ENCODE results near the gene DHRS4.
"Not testable (repeated sequence)": the region's sequence is repeated elsewhere in the genome, so short reads cannot be mapped to it uniquely, and the experiment has no call there.

The DHRS4 gene

DNA sequence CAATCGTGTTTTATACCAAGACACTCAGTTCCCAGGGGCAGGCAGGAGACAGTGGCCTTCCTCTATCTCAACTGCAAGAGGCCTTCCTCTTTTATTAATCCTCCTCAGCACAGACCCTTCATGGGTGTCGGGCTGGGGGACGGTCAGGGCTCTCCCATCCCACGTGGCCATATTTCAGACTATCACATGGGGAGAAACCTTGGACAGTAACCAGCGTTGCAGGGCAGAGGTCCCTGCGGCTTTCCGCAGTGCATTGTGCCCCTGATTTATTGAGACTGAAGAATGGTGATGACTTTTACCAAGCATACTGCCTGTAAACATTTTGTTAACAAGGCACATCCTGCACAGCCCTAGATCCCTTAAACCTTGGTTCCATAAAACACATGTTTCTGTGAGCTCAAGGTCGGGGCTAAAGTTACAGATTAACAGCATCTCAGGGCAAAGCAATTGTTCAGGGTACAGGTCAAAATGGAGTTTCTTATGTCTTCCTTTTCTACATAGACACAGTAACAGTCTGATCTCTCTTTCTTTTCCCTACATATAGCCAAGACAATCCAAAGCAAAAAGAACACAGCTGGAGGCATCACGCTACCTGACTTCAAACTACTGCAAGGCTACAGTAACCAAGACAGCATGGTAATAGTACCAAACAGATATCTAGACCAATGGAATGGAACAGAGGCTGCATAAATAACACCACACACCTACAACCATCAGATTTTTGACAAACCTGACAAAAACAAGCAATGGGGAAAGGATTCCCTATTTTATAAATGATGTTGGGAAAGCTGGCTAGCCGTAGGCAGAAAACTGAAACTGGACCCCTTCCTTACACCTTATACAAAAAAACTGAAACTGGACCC lies 28.6 kb downstream of the DHRS4 start:
- not testable (repeated sequence) for DNase-seq (ENCODE audit: low read depth in 2 of 2, low spot score in 1 of 2)

DNA sequence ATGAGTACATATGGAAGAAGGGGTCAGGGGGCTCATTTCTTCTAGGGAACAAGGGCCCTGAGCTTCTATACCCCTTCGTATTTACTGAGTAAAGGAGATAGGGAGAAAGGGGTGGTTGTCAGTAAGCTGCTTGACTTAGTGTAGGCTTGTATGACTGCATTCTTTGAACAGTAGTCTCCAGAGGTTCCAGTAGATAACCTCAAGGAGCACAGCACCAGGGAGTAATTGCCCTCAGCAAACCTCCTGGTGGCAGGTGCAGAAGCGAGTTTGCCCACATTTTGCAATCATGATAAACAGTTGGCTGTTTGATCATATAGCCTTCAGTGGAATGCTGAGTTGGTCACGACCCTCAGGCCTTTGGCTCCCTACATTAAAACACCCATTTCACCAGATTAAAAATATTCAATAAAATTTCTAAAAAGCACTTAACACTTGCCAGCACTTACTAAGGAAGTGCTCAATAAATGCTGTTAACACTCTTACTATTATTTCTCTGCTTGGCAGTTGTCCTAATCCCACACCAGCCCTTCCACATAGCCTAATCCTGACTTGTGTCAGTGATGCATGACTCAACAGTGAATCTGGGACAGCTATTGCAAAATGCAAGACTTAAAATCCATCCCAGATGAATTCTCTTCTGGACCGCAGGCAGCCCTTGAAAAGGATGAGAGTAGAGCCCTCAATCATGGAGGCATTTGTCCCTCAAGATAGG lies 31.5 kb downstream of the DHRS4 start:
- DNase-seq (ENCODE audit: low read depth in 2 of 2, low spot score in 1 of 2) = no peak

DNA sequence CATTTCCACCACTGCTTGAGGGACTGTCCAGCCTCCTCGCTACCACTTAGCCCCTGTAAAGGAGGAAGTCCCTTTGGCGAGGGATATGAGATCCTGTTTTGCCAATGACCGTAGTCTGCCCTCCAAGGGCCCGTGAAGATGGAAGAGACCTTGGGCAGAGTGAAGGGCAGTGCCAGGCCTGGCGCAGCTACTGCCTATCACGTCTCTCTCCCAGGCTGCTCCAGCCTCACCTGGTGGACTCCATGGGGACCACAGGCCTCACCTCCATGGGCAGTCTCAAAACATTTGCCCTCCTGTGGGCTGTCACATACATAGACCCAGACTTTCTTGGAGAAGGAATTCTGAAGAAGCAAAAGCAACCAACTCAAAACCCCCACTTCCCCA lies 34.6 kb downstream of the DHRS4 start:
- not testable (repeated sequence) for DNase-seq (ENCODE audit: low read depth in 2 of 2, low spot score in 1 of 2)

DNA sequence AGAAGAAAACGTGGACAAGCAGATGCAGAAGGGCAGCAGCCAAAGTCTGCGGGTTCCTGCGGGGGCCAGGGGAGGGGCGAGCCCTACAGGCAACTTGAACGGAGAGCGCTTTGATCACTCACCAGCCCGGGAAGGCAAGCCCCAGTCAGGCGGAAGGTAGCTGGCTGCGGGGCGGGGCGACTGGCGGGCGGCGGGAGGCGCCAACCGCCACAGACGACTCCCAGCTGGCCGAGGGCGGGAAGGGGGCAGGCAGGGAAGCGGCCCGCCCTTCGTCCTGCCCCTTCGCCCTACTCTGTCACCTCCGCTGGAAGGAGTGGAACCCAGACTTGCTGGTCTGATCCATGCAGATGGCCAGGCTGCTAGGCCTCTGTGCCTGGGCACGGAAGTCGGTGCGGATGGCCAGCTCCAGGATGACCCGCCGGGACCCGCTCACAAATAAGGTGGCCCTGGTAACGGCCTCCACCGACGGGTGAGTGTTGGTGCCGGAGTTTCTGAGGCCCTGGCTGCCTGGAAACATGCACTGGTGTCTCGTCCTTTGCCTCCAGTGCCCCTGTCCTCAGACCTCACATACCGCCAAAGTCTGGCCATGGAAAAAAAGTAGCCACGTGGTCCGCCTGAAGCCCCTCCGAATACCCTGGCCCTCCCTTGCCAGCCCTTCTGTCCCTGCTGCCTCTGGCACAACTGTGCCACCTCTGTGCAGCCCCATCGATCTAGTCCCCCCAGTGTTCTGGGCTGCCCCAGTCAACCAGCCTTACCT lies 35.2 kb downstream of the DHRS4 start, which contains the start of gene DHRS4L2:
DHRS4L2 (plus strand) TSS at position 323 of the 757 bp plus-strand sequence; CDS start at position 342, 19 bp downstream.
- DNase-seq (ENCODE audit: low read depth in 2 of 2, low spot score in 1 of 2) = peak; percentile 27 to 51

DNA sequence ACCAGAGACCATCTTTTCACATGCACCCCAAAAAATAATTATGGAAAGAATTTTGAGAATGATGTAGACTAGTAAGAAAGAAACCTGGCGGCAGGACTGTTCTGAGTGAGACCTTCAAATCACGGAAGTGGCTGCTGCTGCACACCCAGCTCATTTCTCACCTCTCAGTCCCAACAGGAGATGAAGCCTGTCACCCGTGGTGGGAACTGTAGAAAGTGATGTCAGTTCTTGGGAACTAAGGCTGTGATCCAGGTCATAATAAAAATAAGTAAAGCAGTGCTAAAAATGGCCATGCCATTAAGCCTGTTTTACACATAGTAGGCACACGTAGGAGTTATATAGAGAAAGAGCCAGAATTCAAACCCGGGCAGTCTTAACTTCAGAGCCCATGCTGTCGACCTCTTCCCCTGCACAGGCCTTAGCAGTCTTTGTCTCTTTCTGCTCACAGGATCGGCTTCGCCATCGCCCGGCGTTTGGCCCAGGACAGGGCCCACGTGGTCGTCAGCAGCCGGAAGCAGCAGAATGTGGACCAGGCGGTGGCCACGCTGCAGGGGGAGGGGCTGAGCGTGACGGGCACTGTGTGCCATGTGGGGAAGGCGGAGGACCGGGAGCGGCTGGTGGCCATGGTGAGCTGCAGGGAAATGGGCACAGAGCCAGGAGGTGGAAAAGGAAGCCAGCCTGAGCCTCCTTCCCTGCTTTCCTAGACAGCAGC lies 36.3 kb downstream of the DHRS4 start:
- not testable (repeated sequence) for DNase-seq (ENCODE audit: low read depth in 2 of 2, low spot score in 1 of 2)

DNA sequence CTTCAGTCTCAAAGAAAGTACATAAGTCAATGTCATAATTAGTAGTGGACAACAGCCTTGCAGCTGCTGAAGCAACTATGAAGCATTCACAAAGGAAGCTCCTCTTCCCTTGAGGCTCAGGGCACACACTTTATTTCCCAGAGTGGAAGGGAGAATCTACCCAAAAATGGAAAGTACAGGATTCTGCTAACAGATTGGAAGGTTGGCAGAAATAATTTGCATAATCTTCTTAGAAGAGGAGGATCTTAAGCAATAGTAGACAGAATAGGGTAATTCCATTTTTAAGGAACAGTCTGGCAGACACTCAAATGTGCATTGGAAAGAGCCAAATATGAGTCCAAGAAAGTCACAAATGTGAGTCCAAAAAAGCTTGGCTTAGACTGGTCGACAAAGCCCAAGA lies 37.4 kb downstream of the DHRS4 start:
- not testable (repeated sequence) for DNase-seq (ENCODE audit: low read depth in 2 of 2, low spot score in 1 of 2)

DNA sequence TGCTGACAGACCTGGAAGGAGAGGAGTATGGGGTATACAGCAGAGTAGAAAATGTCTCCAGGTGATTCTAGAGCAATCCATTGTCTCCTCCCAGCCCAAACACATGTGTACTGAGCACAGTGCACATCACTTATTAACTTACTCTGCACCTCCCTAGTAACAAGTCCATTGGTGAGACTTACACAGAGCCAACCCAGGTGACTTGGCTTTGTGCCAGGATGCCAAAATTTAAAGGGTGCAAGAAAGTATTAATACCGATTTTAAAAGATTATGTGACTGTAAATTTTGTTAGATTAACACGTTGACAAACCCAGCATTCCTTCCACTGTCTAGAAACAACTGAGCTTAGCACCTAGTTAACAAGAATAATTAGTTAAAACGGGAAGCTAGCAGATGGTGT lies 39.5 kb downstream of the DHRS4 start:
- not testable (repeated sequence) for DNase-seq (ENCODE audit: low read depth in 2 of 2, low spot score in 1 of 2)

DNA sequence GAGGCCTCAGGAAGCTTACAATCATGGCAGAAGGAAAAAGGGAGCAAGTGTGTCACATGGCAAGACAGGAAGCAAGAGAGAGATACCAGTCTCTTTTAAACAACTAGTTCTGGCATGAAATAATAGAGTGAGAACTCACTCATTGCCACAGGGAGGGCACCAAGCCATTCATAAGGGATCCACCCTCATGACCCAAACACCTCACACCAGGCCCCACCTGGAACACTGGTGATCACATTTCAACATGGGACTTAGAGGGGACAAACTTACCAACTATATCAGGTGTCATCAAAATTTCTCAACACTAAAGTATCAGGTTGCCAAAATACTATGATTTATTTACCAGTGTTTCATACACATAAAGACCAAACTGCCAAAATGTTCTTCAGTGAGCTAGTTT lies 42.4 kb downstream of the DHRS4 start:
- not testable (repeated sequence) for DNase-seq (ENCODE audit: low read depth in 2 of 2, low spot score in 1 of 2)

DNA sequence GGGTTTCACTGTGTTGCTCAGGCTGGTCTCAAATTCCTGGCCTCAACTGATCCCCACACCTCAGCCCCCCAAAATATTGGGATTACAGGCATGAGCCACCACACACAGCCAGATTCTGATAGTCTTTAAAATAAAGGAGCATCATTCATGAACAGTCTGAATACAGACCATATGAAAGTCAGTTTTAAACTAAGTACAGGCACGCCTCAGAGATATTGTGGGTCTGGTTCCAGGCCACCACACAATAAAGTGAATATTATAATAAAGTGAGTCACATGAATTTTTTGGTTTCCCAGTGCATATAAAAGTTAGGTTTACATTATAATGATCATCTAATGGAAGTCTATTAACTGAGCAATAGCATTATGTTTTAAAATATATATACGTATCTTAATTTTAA lies 43.3 kb downstream of the DHRS4 start:
- DNase-seq (ENCODE audit: low read depth in 2 of 2, low spot score in 1 of 2) = not testable (repeated sequence)

DNA sequence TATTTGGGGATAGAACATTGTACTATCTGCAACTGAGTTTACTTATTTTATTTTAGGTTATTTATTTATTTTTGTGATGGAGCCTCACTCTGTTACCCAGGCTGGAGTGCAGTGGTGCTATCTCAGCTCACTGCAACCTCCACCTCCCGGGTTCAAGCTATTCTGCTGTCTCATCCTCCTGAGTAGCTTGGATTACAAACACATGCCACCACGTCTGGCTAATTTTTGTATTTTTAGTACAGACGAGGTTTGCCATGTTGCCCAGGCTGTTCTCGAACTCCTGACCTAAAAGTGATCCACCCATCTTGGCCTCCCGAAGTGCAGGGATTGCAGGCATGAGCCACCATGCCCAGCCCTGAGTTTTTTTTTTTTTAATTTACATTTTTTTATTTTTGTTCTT lies 46.1 kb downstream of the DHRS4 start:
- DNase-seq (ENCODE audit: low read depth in 2 of 2, low spot score in 1 of 2) = not testable (repeated sequence)

DNA sequence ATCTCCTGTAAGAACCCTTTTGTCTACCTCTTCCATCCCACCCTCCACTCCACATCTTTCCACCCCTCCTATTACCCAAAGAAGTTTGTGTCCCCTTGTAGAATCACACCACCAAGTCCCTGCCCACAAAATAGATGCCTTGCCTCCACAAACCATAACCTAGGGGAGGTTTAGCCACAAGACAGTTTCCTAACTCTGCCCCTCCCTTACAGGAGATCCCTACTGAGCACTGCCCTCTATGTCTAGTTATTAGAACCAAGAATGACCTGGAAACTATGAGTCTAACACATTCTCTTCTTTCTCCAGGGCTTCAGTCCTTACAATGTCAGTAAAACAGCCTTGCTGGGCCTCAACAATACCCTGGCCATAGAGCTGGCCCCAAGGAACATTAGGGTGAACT lies 47.5 kb downstream of the DHRS4 start:
- not testable (repeated sequence) for DNase-seq (ENCODE audit: low read depth in 2 of 2, low spot score in 1 of 2)

DNA sequence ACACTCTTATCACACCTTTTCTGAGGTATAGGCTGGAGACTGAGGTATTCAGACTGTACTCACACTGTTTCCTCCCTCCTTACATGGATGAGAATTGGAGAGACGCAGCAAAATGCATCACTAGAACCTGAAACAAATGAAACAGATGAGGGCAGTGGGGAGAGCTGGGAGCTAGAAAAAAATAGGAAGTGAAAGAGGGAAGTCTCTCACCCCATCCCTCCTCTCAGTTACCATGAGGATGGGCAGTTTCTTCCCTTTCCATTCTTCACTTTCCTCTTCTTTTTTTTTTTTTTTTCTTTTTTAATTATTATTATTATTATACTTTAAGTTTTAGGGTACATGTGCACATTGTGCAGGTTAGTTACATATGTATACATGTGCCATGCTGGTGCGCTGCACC lies 48.1 kb downstream of the DHRS4 start:
- DNase-seq (ENCODE audit: low read depth in 2 of 2, low spot score in 1 of 2) = not testable (repeated sequence)

DNA sequence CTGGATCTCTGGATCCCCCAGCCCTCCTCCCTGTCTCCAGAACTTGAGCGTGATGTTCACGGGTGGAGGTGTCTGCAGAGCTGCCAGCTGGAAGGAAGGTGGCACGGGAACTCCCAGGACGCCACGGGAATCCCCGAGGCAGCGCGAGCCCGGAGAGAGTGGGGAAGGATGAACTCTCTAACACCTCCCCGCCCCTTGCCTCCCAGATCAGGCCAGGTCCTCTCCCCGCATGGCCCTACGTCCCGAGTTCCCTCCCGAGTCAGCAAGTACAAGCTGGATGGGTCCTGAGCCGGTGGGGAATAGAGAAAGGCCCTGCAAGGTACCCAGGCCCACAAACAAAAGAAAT lies 52.9 kb downstream of the DHRS4 start:
- DNase-seq (ENCODE audit: low read depth in 2 of 2, low spot score in 1 of 2) = not testable (repeated sequence)

DNA sequence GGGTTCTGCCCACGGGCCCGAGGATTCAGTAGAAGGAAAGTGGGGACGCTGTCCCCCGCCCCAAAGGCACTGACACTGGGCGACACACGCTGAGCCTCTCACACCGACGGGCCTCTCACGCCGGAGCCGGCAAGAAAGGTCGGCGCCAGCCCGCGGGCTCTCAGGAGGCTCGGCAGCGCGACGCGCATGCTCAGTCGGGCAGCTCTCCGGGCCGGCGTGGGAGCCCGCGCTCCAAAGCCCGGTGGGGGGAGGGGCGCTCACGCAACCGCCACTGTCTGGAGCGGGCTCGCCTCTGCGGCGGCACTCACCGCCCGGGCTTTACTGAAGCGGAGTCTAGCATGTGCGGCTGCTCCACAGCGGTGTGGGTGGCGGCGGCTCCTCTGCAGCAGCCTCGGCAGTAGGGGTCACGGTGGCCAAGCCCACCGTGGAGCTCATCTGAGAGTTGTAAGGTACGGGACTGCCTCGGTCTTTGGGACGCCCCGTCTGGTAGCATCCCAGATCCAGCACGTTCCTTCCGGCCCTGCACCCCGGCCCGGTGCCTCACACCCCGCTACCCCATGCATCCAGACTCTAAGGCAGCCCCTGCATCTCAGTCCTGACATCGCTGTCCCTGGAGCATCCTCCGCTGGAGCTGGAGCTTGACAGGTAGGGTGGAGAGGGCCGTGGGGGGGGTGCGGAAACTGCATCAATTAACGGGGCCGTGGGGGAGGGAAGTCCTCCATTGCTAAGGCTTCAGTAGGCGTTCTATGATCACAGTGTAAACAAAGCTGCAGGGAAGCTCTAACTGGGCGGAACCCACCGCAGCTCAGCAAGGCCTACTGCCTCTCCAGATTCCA lies 53.5 kb downstream of the DHRS4 start:
- peak; percentile 1 to 36 for DNase-seq (ENCODE audit: low read depth in 2 of 2, low spot score in 1 of 2)

DNA sequence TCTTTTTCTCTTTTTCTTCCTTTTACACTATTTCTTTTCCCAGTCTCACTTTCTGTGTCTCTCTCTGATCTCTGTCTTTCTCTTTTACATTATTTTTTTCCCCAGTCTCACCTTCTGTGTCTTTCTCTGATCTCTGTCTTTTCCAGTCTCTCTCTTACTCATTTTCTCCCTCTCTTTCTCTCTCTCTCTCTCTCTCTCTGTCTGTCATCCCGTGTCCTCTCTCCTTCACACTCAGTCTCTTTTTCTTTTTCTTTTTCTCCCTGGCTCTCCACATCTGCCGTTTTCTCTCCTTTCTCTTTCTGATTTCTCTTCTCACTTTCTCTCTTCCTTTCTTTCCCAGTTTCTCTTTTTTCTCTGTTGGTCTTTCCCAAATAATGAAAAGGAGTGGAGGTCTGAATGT lies 57.5 kb downstream of the DHRS4 start:
- DNase-seq (ENCODE audit: low read depth in 2 of 2, low spot score in 1 of 2) = no peak

DNA sequence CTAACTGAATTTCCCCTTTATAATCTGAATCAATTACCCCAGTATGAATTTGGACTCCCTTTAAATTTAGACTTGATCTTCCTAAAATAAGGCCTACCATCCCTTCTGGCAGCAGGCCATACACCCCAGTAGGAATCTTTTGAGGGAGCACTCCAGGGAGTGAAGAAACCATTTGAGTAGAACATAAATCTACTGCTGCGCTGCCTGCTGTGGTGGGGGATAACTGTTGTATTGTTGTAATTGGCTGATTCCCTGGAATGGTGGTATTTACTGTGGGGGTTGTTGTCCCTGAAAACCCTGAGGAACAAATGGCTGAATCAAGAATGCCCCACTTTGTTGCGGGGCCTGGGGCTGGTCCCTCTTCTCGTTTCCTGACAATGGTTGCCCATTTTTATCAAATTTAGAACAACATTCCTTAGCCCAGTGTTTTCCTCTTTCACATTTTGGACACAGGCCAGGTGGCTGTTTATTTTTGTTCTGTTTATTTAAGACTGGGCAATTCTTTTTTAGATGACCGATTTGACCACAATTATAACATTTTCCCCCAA lies 59.2 kb downstream of the DHRS4 start:
- not testable (repeated sequence) for DNase-seq (ENCODE audit: low read depth in 2 of 2, low spot score in 1 of 2)

DNA sequence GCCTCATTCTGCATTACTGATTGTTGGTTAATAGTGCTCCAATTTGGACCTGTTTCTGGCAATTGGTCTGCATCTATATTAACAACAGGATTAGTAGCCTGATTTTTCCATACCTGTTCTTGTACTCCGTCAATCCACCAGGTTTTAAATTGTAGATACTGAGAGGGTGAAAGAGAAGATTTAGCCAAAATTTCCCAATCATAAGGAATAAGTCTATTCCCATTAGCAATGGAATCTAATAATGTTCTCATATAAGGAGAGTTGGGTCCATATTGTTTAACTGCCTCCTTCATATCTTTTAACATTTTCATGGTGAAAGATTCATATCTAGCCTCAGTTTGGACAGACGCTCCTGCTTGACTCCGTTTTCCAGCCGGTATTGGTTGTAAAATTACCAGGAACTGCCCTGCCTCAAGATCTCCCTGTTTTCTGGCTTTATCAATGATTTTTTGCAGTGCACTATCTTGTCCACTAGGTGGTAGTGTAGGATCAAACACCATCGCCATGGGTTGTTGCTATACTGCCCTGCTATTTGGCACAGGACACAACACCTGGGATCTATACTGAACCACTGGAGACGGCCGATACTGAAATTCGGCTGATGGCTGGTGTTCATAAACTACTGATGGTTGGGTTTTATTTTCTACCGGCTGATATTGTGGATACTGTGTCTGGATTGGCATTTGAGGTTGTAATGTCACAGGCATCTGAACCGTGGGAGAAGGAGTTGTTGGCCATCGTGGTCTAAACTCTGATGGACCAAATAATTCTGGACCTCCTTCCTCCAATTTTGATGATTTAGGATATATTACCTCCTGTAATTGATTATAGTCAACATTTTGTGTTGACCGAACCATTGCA lies 60.3 kb downstream of the DHRS4 start:
- DNase-seq (ENCODE audit: low read depth in 2 of 2, low spot score in 1 of 2) = peak in 1 of 2 donors; percentile 18

DNA sequence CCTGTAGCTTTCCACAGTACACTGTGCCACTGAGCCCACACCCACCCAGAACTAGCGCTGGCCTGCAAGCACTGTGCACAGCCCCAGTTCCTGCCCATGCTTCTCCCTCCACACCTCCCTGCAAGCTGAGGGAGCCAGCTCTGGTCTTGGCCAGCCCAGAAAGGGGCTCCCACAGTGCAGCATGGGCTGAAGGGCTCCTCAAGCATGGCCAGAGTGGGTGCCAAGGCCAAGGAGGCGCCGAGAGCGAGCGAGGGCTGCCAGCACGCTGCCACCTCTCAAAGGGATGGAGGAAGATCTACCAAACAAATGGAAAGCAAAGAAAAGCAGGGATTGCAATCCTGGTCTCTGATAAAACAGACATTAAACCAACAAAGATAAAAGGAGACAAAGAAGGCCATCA lies 62.2 kb downstream of the DHRS4 start:
- not testable (repeated sequence) for DNase-seq (ENCODE audit: low read depth in 2 of 2, low spot score in 1 of 2)
